GM12878 (cell line): ENCODE data around the gene WDFY1. TPM values are rescaled to one million over a fixed set of nuclear protein-coding genes. Genes with fewer than 3 reads are reported as not detected.
A peak's percentile ranks its signal among the peaks of the same experiment; 100 is the strongest.

Experiments
- ATAC-seq: fragments of 200-7000 bp; cut with Tn5 transposase; 3 replicates; pipeline ENCODE4 v1.9.1; 2020; ENCODE audit warnings: mild to moderate bottlenecking, moderate library complexity
- BruUV-seq: library from RNA; stranded (reverse); fragments of 400-500 nt; replicated peaks from 2 replicates; lab custom pipeline; 2021; lab: Mats Ljungman, UMichigan
- CTCF ChIA-PET: fragments of 300-600 bp; sonication (Branson Sonifier 250); formaldehyde crosslinking; extraction: SDS; loops from one replicate; lab custom pipeline; 2021; ENCODE audit warnings: inconsistent platforms; lab: Yijun Ruan, JAX
- POLR2A ChIA-PET: fragments of 350-600 bp; formaldehyde crosslinking; extraction: SDS; loops from one replicate; lab custom pipeline; 2021; ENCODE audit warnings: inconsistent platforms; lab: Charles Lee
- RAD21 ChIA-PET: fragments of 300-600 bp; sonication (Branson Sonifier 250); formaldehyde crosslinking; loops from one replicate; lab custom pipeline; 2023; ENCODE audit warnings: antibody characterized with exemption; ENCODE audit not compliant: unreplicated experiment; lab: Charles Lee
- SMC1A ChIA-PET: fragments of 300-600 bp; sonication (Branson Sonifier 250); formaldehyde crosslinking; loops from one replicate; lab custom pipeline; 2023; ENCODE audit not compliant: unreplicated experiment, uncharacterized antibody; lab: Charles Lee
- DNase-seq: peaks from one replicate; pipeline ENCODE4 v3.0.0-alpha.2; 2011; ENCODE audit warnings: low read depth, low spot score
- FAIRE-seq: peaks from 3 replicates; lab custom pipeline; 2011; peaks lifted over from hg19 to GRCh38; lab: Jason Lieb, UNC
- H2AFZ ChIP-seq: 2 replicates; pipeline ENCODE4 v1.6.0; 2011; ENCODE audit warnings: low read depth, low read length, control low read depth; ENCODE audit not compliant: control insufficient read depth
- H3K27ac ChIP-seq: 2 replicates; pipeline ENCODE4 v1.5.1; 2011; ENCODE audit warnings: control low read depth; ENCODE audit not compliant: control insufficient read depth, insufficient read depth
- H3K27me3 ChIP-seq, 2 experiments: replicated peaks in 1 of 2; 2 replicates each; pipeline versions ENCODE4 v1.6.0 to v1.6.1; 2011; ENCODE audit warnings: low read length in 1 of 2; ENCODE audit not compliant: control insufficient read depth in 2 of 2, insufficient read depth in 2 of 2
- H3K36me3 ChIP-seq, 2 experiments: 2 replicates each; pipeline ENCODE4 v1.5.1; 2011; ENCODE audit warnings: low read length in 1 of 2; ENCODE audit not compliant: control insufficient read depth in 2 of 2, insufficient read depth in 2 of 2
- H3K4me1 ChIP-seq: 2 replicates; pipeline ENCODE4 v1.6.1; 2011; ENCODE audit warnings: mild to moderate bottlenecking, low read length, moderate library complexity, mixed read lengths; ENCODE audit not compliant: control insufficient read depth, insufficient read depth
- H3K4me2 ChIP-seq: 2 replicates; pipeline ENCODE4 v1.6.0; 2011; ENCODE audit warnings: control low read depth; ENCODE audit not compliant: control insufficient read depth, insufficient read depth
- H3K4me3 ChIP-seq: fragments of 200-600 bp; sonication (generic); 2 replicates; pipeline ENCODE4 v1.5.1; 2016
- H3K79me2 ChIP-seq: 2 replicates; pipeline ENCODE4 v1.6.0; 2011; ENCODE audit warnings: low read length; ENCODE audit not compliant: control insufficient read depth, insufficient read depth
- H3K9ac ChIP-seq: 2 replicates; pipeline ENCODE4 v1.8.0; 2011; ENCODE audit warnings: low read length, control low read depth, mixed read lengths; ENCODE audit not compliant: control insufficient read depth, insufficient read depth
- H3K9me3 ChIP-seq: replicated peaks from 3 replicates; pipeline ENCODE4 v1.5.1; 2011; ENCODE audit warnings: mild to moderate bottlenecking, low read length; ENCODE audit not compliant: control insufficient read depth, insufficient read depth
- H4K20me1 ChIP-seq: 2 replicates; pipeline ENCODE4 v1.6.0; 2011; ENCODE audit not compliant: control insufficient read depth, insufficient read depth
- ETV6 ChIP-seq, 2 experiments: fragments of 450-650 bp in 1 of 2; IDR thresholded peaks in 1 of 2; conservative IDR thresholded peaks in 1 of 2; 2 replicates each; pipeline ENCODE4 v1.6.1; 2014; ENCODE audit warnings: antibody characterized with exemption in 1 of 2, borderline replicate concordance in 1 of 2, low read depth in 1 of 2, mild to moderate bottlenecking in 1 of 2, moderate library complexity in 1 of 2
- ZBTB40 ChIP-seq: fragments of 450-650 bp; IDR thresholded peaks from 2 replicates; pipeline ENCODE4 v1.6.1; 2016; ENCODE audit warnings: mild to moderate bottlenecking, moderate library complexity, borderline replicate concordance
- WGBS: methylation state at CpG from one replicate; pipeline ENCODE4 v1.1.6; 2016; ENCODE audit warnings: low lambda C conversion rate; ENCODE audit not compliant: insufficient replicate concordance, insufficient coverage; ENCODE audit errors: missing lambda C conversion rate; 5-methylcytosine and 5-hydroxymethylcytosine counted together
- in situ Hi-C: fragments of 300-500 bp; cut with MboI; formaldehyde crosslinking; loops from 9 replicates; pipeline ENCODE4 v1.14.3; 2018; ENCODE audit warnings: mixed read lengths
- intact Hi-C: fragments of 100-400 bp; cut with micrococcal nuclease; formaldehyde crosslinking; loops from one replicate; pipeline ENCODE4 v1.14.2; 2022; ENCODE audit not compliant: unreplicated experiment
- polyA plus RNA-seq, 11 experiments: library from polyadenylated mRNA; depleted of rRNA in 4 of 11; unstranded in 6 of 11; stranded (reverse) in 5 of 11; fragments of >200 nt; fragmentation: Nextera tagmentation in 4 of 11; fragmentation: Illumina TruSeq in 1 of 11; extraction: Ambion mirVana in 4 of 11; extraction: Trizol in 1 of 11; gene quantifications; 1 replicate in 1 of 11; 2 replicates in 10 of 11; pipeline versions ENCODE4 v1.2.1 to v1.2.3, GENCODE V29; 2011 to 2016; ENCODE audit warnings: inconsistent platforms in 2 of 11, missing spikeins in 2 of 11, low read depth in 1 of 11
- total RNA-seq, 4 experiments: library from RNA; depleted of rRNA in 3 of 4; stranded (reverse); fragments of >200 nt in 3 of 4; fragmentation: Illumina TruSeq in 1 of 4; extraction: Trizol in 1 of 4; gene quantifications; 2 replicates each; pipeline versions ENCODE4 v1.2.1 to v1.2.3, GENCODE V29; 2013 to 2021
- TF ChIP-seq, protein P1 (sequence below), 3 experiments: IDR thresholded peaks in 2 of 3; conservative IDR thresholded peaks in 1 of 3; 2 replicates each; pipeline ENCODE4 v1.5.1; 2011; ENCODE audit warnings: low read depth in 3 of 3, low read length in 3 of 3, mild to moderate bottlenecking in 3 of 3, control low read depth in 2 of 3, moderate library complexity in 2 of 3, inconsistent platforms in 1 of 3, mixed read lengths in 1 of 3; ENCODE audit not compliant: control insufficient read depth in 2 of 3, insufficient read depth in 1 of 3; ENCODE audit errors: extremely low read depth in 1 of 3

Gene WDFY1
- total and polyA plus RNA-seq, 10 of the 15 experiments (the other 5 are each of a cell fraction or from before 2014, with no cell fraction given): 2.9 to 28.1 (median 13.1) TPM

DNA sequence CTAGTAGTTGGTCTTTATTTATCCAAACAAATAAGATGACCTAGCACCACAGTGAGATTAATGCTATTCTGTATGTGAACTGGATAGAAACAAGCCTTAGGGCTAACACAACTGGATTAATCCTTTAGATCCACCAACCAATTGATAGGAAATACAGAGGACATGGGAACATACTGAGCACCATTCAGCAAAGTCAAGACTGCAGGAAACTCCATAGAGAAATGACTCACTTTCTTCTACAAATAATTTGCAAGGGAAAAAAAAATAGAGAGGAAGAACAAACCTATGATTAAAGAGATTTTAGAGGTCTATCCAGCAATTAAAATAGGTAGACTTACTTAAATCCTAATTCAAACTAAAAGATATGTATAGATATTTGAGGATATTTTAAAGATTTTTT, 23.9 kb downstream of the WDFY1 start (continued):
- no peak for TF ChIP-seq ZBTB40

GRCh38 chr2:223920109-223920508, 25.0 kb downstream of the WDFY1 start:
- no TSS peak for BruUV-seq
- SMC1A ChIA-PET: no interaction called here
- POLR2A ChIA-PET: no interaction called here
- no peak overlapping the region for H2AFZ ChIP-seq
- H3K27me3 ChIP-seq: no peaks in the 10 kb centered on the region
- H3K36me3 ChIP-seq: peaks cover 0 to 9% of the 10 kb centered on the region in 2 experiments; a peak in 3 of 4 replicates
- intact Hi-C loops (no loop called here), in situ Hi-C loops (no loop called here)
- TF ChIP-seq ETV6 (conservative IDR thresholded peaks at IDR 0.05 in 1 of 2, IDR thresholded peaks at IDR 0.05 in 1 of 2; ENCODE audit: borderline replicate concordance in 1 of 2, low read depth in 1 of 2): no peak
- TF ChIP-seq, protein P1, sequence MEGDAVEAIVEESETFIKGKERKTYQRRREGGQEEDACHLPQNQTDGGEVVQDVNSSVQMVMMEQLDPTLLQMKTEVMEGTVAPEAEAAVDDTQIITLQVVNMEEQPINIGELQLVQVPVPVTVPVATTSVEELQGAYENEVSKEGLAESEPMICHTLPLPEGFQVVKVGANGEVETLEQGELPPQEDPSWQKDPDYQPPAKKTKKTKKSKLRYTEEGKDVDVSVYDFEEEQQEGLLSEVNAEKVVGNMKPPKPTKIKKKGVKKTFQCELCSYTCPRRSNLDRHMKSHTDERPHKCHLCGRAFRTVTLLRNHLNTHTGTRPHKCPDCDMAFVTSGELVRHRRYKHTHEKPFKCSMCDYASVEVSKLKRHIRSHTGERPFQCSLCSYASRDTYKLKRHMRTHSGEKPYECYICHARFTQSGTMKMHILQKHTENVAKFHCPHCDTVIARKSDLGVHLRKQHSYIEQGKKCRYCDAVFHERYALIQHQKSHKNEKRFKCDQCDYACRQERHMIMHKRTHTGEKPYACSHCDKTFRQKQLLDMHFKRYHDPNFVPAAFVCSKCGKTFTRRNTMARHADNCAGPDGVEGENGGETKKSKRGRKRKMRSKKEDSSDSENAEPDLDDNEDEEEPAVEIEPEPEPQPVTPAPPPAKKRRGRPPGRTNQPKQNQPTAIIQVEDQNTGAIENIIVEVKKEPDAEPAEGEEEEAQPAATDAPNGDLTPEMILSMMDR (IDR thresholded peaks at IDR 0.05 in 2 of 3, conservative IDR thresholded peaks at IDR 0.05 in 1 of 3; ENCODE audit: control insufficient read depth in 2 of 3, extremely low read depth in 1 of 3, insufficient read depth in 1 of 3, low read depth in 3 of 3, low read length in 3 of 3): 0 out of 6 replicates have a peak, but pooled peaks of 1 of the 3 experiments have one; percentile 4
- no peak overlapping the region for H3K9ac ChIP-seq
- no peaks in the 10 kb centered on the region for H3K9me3 ChIP-seq
- H3K4me1 ChIP-seq: no peaks in the 10 kb centered on the region
- CTCF ChIA-PET: no interaction called here
- H3K4me2 ChIP-seq: no peak overlapping the region
- H4K20me1 ChIP-seq: peaks cover 3% of the 10 kb centered on the region; the same call in 1 of the 2 replicates
- RAD21 ChIA-PET: no interaction called here
- H3K79me2 ChIP-seq: peaks cover 4% of the 10 kb centered on the region
- FAIRE-seq (no peak), DNase-seq (no peak), ATAC-seq (peak; percentile 48; the same call in 2 of the 3 replicates)
- WGBS: 82% methylated on average over 4 of the region's 4 CpGs
- no peak overlapping the region for H3K27ac ChIP-seq
- H3K4me3 ChIP-seq: no peak overlapping the region
